Measurements from ENCODE around the gene IGSF9. TPM values are rescaled to one million over a fixed set of nuclear protein-coding genes. Genes with fewer than 3 reads are reported as not detected.

Gene IGSF9
- polyA plus RNA-seq, 1 donor from 2014 or later: 11.8 TPM

DNA sequence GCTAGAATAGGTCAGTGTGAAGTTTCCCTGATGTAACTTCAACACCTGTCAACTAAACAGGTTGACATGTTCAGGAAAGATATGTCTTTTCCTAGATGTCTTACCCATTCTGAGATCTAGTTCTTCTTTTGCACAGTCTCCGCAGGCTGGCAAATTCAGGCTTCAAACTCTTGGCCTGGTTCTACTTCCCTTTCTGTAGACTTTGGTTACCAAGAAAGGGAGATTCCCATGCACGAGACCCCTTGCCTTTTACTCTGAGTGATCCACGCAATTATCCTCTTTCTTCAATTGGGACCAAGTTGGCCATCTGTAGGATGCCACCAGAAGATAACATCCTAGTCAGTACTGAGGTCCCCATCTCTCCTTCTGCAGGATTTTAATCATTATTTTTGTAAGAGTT, 47.5 kb downstream of the IGSF9 start:
- Histone ChIP-seq H4K20me1 (ENCODE audit: insufficient read depth) (no peaks in the 10 kb centered on the region), H3K4me3 (ENCODE audit: low read length) (no peak overlapping the region), H3K79me2 (replicated peaks; ENCODE audit: insufficient read depth, low read length) (no peaks in the 10 kb centered on the region), H3K9me2 (ENCODE audit: insufficient read depth, low read length) (no peaks in the 10 kb centered on the region), H3F3A (ENCODE audit: insufficient read depth, low read length, poor library complexity, severe bottlenecking) (no peaks in the 10 kb centered on the region), H3K9me3 (ENCODE audit: low read length) (no peaks in the 10 kb centered on the region), H3K36me3 (ENCODE audit: insufficient read depth, low read length) (no peaks in the 10 kb centered on the region), H3K27me3 (ENCODE audit: insufficient read depth, low read depth, low read length) (no peaks in the 10 kb centered on the region), H3K9ac (ENCODE audit: low read length) (no peak overlapping the region), H3K4me2 (ENCODE audit: low read length) (no peak overlapping the region), H2AFZ (ENCODE audit: low read depth, low read length) (no peak overlapping the region), H3K27ac (ENCODE audit: low read length) (no peak overlapping the region)
- TF ChIP-seq RAD21 (conservative IDR thresholded peaks at IDR 0.05) (no peak), EP300 (conservative IDR thresholded peaks at IDR 0.05; ENCODE audit: poor library complexity, severe bottlenecking) (no peak), EZH2 (IDR thresholded peaks at IDR 0.05; ENCODE audit: borderline replicate concordance, insufficient read depth, low read length, poor library complexity, severe bottlenecking) (no peak), POLR2AphosphoS5 (IDR thresholded peaks at IDR 0.05) (no peak), SMC3 (conservative IDR thresholded peaks at IDR 0.05; ENCODE audit: poor library complexity) (no peak), MXI1 (conservative IDR thresholded peaks at IDR 0.05; ENCODE audit: poor library complexity, severe bottlenecking) (no peak), TAF1 (IDR thresholded peaks at IDR 0.05; ENCODE audit: low read depth) (no peak)
- TF ChIP-seq, protein P1, sequence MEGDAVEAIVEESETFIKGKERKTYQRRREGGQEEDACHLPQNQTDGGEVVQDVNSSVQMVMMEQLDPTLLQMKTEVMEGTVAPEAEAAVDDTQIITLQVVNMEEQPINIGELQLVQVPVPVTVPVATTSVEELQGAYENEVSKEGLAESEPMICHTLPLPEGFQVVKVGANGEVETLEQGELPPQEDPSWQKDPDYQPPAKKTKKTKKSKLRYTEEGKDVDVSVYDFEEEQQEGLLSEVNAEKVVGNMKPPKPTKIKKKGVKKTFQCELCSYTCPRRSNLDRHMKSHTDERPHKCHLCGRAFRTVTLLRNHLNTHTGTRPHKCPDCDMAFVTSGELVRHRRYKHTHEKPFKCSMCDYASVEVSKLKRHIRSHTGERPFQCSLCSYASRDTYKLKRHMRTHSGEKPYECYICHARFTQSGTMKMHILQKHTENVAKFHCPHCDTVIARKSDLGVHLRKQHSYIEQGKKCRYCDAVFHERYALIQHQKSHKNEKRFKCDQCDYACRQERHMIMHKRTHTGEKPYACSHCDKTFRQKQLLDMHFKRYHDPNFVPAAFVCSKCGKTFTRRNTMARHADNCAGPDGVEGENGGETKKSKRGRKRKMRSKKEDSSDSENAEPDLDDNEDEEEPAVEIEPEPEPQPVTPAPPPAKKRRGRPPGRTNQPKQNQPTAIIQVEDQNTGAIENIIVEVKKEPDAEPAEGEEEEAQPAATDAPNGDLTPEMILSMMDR (IDR thresholded peaks at IDR 0.05; ENCODE audit: poor library complexity, severe bottlenecking): no peak
- TF ChIP-seq, protein P2, sequence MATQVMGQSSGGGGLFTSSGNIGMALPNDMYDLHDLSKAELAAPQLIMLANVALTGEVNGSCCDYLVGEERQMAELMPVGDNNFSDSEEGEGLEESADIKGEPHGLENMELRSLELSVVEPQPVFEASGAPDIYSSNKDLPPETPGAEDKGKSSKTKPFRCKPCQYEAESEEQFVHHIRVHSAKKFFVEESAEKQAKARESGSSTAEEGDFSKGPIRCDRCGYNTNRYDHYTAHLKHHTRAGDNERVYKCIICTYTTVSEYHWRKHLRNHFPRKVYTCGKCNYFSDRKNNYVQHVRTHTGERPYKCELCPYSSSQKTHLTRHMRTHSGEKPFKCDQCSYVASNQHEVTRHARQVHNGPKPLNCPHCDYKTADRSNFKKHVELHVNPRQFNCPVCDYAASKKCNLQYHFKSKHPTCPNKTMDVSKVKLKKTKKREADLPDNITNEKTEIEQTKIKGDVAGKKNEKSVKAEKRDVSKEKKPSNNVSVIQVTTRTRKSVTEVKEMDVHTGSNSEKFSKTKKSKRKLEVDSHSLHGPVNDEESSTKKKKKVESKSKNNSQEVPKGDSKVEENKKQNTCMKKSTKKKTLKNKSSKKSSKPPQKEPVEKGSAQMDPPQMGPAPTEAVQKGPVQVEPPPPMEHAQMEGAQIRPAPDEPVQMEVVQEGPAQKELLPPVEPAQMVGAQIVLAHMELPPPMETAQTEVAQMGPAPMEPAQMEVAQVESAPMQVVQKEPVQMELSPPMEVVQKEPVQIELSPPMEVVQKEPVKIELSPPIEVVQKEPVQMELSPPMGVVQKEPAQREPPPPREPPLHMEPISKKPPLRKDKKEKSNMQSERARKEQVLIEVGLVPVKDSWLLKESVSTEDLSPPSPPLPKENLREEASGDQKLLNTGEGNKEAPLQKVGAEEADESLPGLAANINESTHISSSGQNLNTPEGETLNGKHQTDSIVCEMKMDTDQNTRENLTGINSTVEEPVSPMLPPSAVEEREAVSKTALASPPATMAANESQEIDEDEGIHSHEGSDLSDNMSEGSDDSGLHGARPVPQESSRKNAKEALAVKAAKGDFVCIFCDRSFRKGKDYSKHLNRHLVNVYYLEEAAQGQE (IDR thresholded peaks at IDR 0.05; ENCODE audit: borderline replicate concordance): no peak

DNA sequence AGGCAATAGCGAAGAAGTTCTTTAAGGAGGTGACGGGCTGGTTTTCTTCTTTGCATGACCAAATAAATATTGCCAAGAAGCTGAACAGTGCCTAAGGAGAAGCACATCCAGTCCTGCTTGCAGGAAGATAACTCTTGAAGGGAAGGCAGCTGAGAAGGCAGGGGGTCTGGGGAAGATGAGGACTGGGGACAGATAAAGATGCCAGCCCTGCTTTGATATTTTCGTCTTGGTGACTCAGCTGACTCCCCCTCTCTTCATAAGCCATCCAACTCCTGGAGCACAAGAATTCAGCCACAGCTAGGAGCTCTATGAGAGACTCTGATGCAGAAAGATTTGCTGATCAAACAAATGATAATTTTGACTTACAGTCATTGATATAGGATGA, 48.9 kb downstream of the IGSF9 start:
- Histone ChIP-seq H3K36me3 (ENCODE audit: insufficient read depth, low read length) (no peaks in the 10 kb centered on the region), H3K79me2 (replicated peaks; ENCODE audit: insufficient read depth, low read length) (no peaks in the 10 kb centered on the region), H3K4me3 (ENCODE audit: low read length) (no peak overlapping the region), H3K9me3 (ENCODE audit: low read length) (no peaks in the 10 kb centered on the region), H3K4me2 (ENCODE audit: low read length) (no peak overlapping the region), H2AFZ (ENCODE audit: low read depth, low read length) (no peak overlapping the region), H3K27ac (ENCODE audit: low read length) (no peak overlapping the region), H3K9me2 (ENCODE audit: insufficient read depth, low read length) (no peaks in the 10 kb centered on the region), H4K20me1 (ENCODE audit: insufficient read depth) (no peaks in the 10 kb centered on the region), H3K9ac (ENCODE audit: low read length) (no peak overlapping the region), H3F3A (ENCODE audit: insufficient read depth, low read length, poor library complexity, severe bottlenecking) (no peaks in the 10 kb centered on the region), H3K27me3 (ENCODE audit: insufficient read depth, low read depth, low read length) (no peaks in the 10 kb centered on the region)
- TF ChIP-seq, protein P2 (IDR thresholded peaks at IDR 0.05; ENCODE audit: borderline replicate concordance): no peak

Data from neural cell (in vitro differentiated cells).